OCI-LY3 (cell line): Measurements from ENCODE around the gene TRIM41.

Experiments
- H2AFZ ChIP-seq: fragments of 200-600, 300-600 bp; shearing (Covaris generic); 2 replicates; pipeline ENCODE4 v1.6.0; 2014; ENCODE audit warnings: antibody characterized with exemption, low read depth, low read length
- H3K27ac ChIP-seq: fragments of 200-600, 300-600 bp; sonication (generic); 2 replicates; pipeline ENCODE4 v1.5.1; 2014; ENCODE audit warnings: mild to moderate bottlenecking, low read length, moderate library complexity, mixed read lengths
- H3K27me3 ChIP-seq: fragments of 200-600, 300-600 bp; sonication (generic); 2 replicates; pipeline ENCODE4 v1.6.1; 2014; ENCODE audit warnings: low read depth, low read length, mixed read lengths
- H3K36me3 ChIP-seq: fragments of 200-600, 300-600 bp; sonication (generic); replicated peaks from 2 replicates; pipeline ENCODE3; 2014; ENCODE audit warnings: low read depth, low read length, mixed read lengths
- H3K4me1 ChIP-seq: fragments of 300-600, 200-600 bp; sonication (generic); 2 replicates; pipeline ENCODE4 v1.6.1; 2014; ENCODE audit warnings: low read length, mixed read lengths
- H3K4me2 ChIP-seq: fragments of 200-600, 300-600 bp; sonication (generic); 2 replicates; pipeline ENCODE4 v1.6.1; 2014; ENCODE audit warnings: low read length, mixed read lengths
- H3K4me3 ChIP-seq: fragments of 300-600, 200-600 bp; sonication (generic); 2 replicates; pipeline ENCODE4 v1.5.1; 2014; ENCODE audit warnings: antibody characterized with exemption, mild to moderate bottlenecking, low read length, moderate library complexity
- H3K79me2 ChIP-seq: fragments of 300-600, 200-600 bp; shearing (Covaris generic); 2 replicates; pipeline ENCODE4 v1.6.1; 2014; ENCODE audit warnings: mild to moderate bottlenecking, low read length, mixed read lengths
- H3K9ac ChIP-seq: fragments of 300-600, 200-600 bp; shearing (Covaris generic); 2 replicates; pipeline ENCODE4 v1.6.0; 2014; ENCODE audit warnings: mild to moderate bottlenecking, low read length, moderate library complexity
- H3K9me3 ChIP-seq: fragments of 200-600, 300-600 bp; shearing (Covaris generic); 2 replicates; pipeline ENCODE4 v1.6.1; 2014; ENCODE audit warnings: low read length, mixed read lengths; ENCODE audit not compliant: insufficient read depth
- H4K20me1 ChIP-seq: fragments of 200-600, 300-600 bp; sonication (generic); 2 replicates; pipeline ENCODE4 v1.6.1; 2016; ENCODE audit warnings: low read length, mixed read lengths; ENCODE audit not compliant: insufficient read depth
- EZH2phosphoT487 ChIP-seq: fragments of 200-600 bp; shearing (Covaris generic); IDR thresholded peaks from 2 replicates; pipeline ENCODE4 v1.6.1; 2018; ENCODE audit warnings: antibody characterized with exemption, mixed run types, low read depth
- TF ChIP-seq, protein P1 (sequence below): fragments of 200-600, 300-600 bp; sonication (generic); IDR thresholded peaks from 2 replicates; pipeline ENCODE4 v1.5.1; 2014; ENCODE audit warnings: antibody characterized with exemption, low read length, low read depth

TRIM41 gene

DNA sequence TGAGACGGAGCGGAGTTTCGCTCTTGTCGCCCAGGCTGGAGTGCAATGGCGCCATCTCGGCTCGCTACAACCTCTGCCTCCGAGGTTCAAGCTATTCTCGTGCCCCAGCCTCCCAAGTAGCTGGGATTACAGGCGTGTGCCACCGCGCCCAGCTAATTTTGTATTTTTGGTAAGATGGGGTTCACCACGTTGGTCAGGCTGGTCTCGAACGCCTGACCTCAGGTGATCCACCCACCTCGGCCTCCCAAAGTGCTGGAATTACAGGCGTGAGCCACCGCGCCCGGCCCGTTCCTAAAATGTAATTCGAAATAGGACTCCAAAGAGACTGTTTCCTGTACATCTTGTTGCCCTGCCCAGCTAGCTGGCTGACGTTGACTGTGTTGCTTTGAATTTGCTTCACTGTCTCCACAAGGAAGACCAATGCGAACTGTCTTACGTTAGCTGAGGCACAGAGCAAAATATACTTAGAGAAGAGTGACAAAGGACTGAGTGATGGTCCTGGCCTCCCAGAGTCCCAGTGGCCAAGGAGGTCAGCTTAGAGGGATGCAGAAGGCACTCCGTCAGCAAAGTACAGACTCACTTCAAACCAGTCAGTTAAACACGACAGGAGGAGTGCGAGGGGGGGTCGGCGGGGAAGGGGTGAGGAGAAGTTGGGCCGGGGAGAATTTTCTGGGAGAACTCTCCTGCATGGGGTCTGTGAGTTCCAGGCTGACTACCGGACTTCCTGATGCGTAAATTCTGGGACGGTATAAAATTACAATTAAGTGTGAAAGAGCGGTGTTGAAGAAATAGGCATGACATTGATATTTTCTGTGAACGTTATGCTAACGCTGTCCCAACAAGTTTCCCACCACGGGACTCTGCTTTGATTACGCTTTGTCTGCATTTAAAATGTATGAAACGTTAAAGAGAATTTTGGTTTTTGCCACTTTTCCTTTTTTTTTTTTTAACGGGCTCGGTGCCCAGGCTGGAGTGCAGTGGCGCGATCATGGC, 6.8 kb upstream of the TRIM41 start:
- Histone ChIP-seq H3K9me3 (no peaks in the 10 kb centered on the region), H3K9ac (peak overlapping the region; percentile 77), H3K4me1 (0 out of 2 replicates have a peak, but pooled peaks cover 3% of the 10 kb centered on the region), H3K27ac (peak overlapping the region; percentile 47), H3K36me3 (no peaks in the 10 kb centered on the region), H4K20me1 (no peaks in the 10 kb centered on the region), H2AFZ (peak overlapping the region; percentile 100), H3K4me3 (peak overlapping the region; percentile 96), H3K79me2 (no peaks in the 10 kb centered on the region), H3K27me3 (no peaks in the 10 kb centered on the region), H3K4me2 (peak overlapping the region; percentile 88)
- TF ChIP-seq, protein P1, sequence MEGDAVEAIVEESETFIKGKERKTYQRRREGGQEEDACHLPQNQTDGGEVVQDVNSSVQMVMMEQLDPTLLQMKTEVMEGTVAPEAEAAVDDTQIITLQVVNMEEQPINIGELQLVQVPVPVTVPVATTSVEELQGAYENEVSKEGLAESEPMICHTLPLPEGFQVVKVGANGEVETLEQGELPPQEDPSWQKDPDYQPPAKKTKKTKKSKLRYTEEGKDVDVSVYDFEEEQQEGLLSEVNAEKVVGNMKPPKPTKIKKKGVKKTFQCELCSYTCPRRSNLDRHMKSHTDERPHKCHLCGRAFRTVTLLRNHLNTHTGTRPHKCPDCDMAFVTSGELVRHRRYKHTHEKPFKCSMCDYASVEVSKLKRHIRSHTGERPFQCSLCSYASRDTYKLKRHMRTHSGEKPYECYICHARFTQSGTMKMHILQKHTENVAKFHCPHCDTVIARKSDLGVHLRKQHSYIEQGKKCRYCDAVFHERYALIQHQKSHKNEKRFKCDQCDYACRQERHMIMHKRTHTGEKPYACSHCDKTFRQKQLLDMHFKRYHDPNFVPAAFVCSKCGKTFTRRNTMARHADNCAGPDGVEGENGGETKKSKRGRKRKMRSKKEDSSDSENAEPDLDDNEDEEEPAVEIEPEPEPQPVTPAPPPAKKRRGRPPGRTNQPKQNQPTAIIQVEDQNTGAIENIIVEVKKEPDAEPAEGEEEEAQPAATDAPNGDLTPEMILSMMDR = no peak
- TF ChIP-seq EZH2phosphoT487 = no peak

- H3K4me1 ChIP-seq = 0 out of 2 replicates have a peak, but pooled peaks cover 3% of the 10 kb centered on the region
- H4K20me1 ChIP-seq = no peaks in the 10 kb centered on the region
- H3K9me3 ChIP-seq = no peaks in the 10 kb centered on the region
- TF ChIP-seq, protein P1 = peak; percentile 22; the same call in 1 of the 2 replicates
- no peak for TF ChIP-seq EZH2phosphoT487
- peak overlapping the region; percentile 59 for H2AFZ ChIP-seq
- H3K9ac ChIP-seq = peak overlapping the region; percentile 59
- H3K36me3 ChIP-seq = no peaks in the 10 kb centered on the region
- peak overlapping the region; percentile 96 for H3K4me3 ChIP-seq
- H3K27ac ChIP-seq = peak overlapping the region; percentile 52
- no peaks in the 10 kb centered on the region for H3K27me3 ChIP-seq
- H3K79me2 ChIP-seq = no peaks in the 10 kb centered on the region
- H3K4me2 ChIP-seq = peak overlapping the region; percentile 91
These were observed 5.8 kb upstream of the TRIM41 start for GRCh38 chr5:181217111-181217802.

DNA sequence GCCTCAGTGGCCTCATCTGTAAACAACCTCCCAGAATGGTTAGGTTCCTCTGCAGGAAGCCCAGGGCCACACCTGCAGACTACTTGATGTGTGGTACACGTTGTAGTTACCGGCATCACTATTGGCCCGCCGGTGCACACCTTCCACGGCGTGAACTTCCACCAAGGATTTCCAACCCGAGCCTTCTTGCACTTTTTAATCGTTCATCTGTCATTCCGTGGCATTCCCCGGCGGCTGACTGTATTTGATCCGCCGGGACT, 5.3 kb upstream of the TRIM41 start:
- Histone ChIP-seq H3K27me3 (no peaks in the 10 kb centered on the region), H3K4me3 (peak overlapping the region; percentile 96), H3K9me3 (no peaks in the 10 kb centered on the region), H3K79me2 (no peaks in the 10 kb centered on the region), H3K27ac (peak overlapping the region; percentile 52), H2AFZ (peak overlapping the region; percentile 59), H3K36me3 (no peaks in the 10 kb centered on the region), H3K9ac (peak overlapping the region; percentile 59), H3K4me2 (peak overlapping the region; percentile 91), H3K4me1 (0 out of 2 replicates have a peak, but pooled peaks cover 3% of the 10 kb centered on the region), H4K20me1 (no peaks in the 10 kb centered on the region)
- TF ChIP-seq EZH2phosphoT487 = no peak
- TF ChIP-seq, protein P1 = no peak

DNA sequence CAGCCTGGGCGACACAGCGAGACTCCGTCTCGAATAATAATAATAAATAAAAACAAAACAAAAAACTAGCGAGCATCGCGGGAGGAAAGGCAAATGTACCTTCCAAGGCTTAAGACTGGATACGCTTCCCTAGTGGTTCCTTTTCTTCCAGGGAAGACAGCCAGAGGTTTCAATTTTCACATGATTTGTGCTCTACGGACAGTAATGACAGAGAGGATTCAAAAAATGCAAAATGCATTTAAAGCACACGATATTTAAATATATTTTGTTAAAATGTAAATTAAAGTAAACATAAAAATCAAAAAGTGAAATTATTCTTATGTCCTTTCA, 4.3 kb upstream of the TRIM41 start:
- Histone ChIP-seq H3K4me3 (peak overlapping the region; percentile 96), H3K79me2 (peaks cover 2% of the 10 kb centered on the region; the same call in 1 of the 2 replicates), H4K20me1 (no peaks in the 10 kb centered on the region), H3K36me3 (no peaks in the 10 kb centered on the region), H3K27me3 (no peaks in the 10 kb centered on the region), H3K9me3 (no peaks in the 10 kb centered on the region), H3K4me2 (peak overlapping the region; percentile 62), H3K4me1 (0 out of 2 replicates have a peak, but pooled peaks cover 3% of the 10 kb centered on the region), H3K9ac (no peak overlapping the region), H3K27ac (no peak overlapping the region), H2AFZ (no peak overlapping the region)
- TF ChIP-seq, protein P1 = no peak
